HG02759 (cell line): Measurements from ENCODE around the gene CHRNB1.
"Not testable (repeated sequence)": the region's sequence is repeated elsewhere in the genome, so short reads cannot be mapped to it uniquely, and the experiment has no call there.

Source experiments
- ATAC-seq: cut with Tn5 transposase; IDR thresholded peaks from one replicate; pipeline ENCODE4 v1.9.1; 2021; ENCODE audit warnings: mild to moderate bottlenecking, moderate library complexity; ENCODE audit not compliant: unreplicated experiment

CHRNB1 gene

DNA sequence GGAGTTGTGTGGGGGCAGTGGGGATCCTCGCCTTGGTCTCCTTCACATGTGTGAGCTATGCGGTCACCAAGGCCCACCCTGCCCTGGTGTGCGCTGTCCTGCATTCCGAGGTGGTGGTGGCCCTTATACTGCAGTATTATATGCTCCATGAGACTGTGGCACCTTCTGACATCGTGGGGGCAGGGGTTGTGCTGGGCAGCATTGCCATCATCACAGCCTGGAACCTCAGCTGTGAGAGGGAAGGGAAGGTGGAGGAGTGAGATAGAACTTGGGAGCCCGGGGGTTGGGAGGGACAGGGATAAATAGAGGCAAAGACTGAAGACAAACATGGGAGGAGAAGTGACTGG is 37.9 kb downstream of the CHRNB1 start:
- ATAC-seq: not testable (repeated sequence)

DNA sequence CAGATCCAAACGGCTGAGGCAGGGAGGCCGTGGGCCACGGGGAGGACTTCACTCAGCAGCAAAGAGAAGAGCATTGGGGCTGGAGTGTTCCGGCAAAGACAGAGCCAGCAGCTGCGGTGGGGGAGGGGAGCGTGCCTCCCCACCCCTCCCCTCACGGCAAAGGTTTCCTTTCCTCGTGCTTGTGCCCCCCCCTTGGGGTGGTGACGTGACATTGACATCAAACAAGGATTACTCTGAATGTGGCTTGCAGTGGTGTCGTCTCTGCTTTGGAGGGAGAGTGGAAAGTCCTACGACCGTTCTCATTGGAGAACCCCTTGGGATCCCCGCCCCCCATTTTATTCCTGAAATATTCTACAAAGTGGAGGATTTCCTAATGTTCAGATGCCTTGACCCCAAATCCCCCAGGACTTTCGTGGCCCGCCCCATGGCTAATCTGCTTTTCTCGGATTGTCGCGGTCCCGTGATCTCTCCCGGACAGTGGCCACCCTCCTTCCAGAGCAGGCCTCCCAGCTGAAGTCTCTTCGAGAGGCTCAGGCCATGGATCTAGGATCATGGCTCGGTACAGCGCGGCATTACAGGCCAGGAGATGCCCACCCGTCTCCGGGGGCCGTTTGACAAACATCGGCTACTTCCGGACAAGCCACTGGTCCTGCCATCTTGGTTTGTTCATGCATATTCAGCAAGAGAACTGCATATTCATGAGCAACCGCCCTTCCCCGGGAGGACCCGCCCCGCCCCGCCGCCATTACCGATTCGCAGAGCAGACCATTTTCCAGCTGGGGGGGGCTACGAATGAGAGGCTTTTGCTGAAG is 38.6 kb downstream of the CHRNB1 start:
- ATAC-seq: peak; percentile 34

GRCh38 chr17:7484067-7484918 is 39.4 kb downstream of the CHRNB1 start, which contains the start of gene POLR2A:
TSS of gene POLR2A (plus strand) at chr17:7484366.
- peak; percentile 75 for ATAC-seq

DNA sequence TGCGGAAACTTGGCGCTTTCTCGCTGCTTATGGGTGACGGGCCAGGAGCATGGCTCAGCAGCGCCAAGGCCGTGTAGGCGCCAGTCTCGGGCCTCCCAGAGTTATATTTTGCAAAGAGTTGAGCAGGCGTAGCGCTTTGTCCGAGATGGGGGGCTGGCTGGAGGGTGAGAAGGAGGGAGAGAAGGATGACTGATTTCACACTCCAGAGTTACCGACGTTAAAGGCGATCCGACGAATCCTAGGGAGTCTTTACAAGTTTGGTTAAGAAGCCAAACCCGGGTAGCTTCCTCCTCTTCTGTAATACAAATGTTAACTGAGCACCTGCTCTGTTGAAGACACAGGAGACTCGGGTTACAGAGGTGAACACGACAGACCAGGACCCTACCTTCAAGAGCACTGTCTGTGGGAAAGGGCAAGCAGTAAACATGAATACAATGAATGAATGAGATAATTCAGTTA is 40.1 kb downstream of the CHRNB1 start:
- ATAC-seq: no peak

GRCh38 chr17:7486181-7486580 is 41.3 kb downstream of the CHRNB1 start:
- no peak for ATAC-seq

GRCh38 chr17:7490144-7490543 is 45.3 kb downstream of the CHRNB1 start:
- no peak for ATAC-seq

- ATAC-seq: no peak
These were observed 46.7 kb downstream of the CHRNB1 start for GRCh38 chr17:7491583-7491982.

- no peak for ATAC-seq
These were observed 49.1 kb downstream of the CHRNB1 start for GRCh38 chr17:7493941-7494340.

GRCh38 chr17:7495906-7496434 is 51.1 kb downstream of the CHRNB1 start:
- no peak for ATAC-seq

DNA sequence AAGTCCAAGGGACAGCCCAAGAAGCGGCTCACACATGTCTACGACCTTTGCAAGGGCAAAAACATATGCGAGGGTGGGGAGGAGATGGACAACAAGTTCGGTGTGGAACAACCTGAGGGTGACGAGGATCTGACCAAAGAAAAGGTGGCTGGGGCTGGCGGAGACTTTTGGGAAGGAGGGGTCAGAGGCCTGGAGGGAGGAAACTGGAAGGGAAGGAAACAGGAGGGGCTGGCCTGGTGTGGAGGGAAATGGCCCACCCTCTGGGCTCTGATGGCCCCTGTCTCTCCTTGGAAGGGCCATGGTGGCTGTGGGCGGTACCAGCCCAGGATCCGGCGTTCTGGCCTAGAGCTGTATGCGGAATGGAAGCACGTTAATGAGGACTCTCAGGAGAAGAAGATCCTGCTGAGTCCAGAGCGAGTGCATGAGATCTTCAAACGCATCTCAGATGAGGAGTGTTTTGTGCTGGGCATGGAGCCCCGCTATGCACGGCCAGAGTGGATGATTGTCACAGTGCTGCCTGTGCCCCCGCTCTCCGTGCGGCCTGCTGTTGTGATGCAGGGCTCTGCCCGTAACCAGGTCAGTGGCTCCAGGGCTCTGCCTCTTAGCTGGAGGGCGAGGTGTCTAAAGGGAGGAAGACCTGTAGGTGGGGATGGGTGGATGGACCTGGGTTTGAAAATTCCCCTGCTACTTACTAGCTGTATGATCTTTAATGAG is 51.8 kb downstream of the CHRNB1 start:
- ATAC-seq: no peak

GRCh38 chr17:7497228-7497627 is 52.4 kb downstream of the CHRNB1 start:
- ATAC-seq: no peak

- ATAC-seq: no peak
These were observed 52.8 kb downstream of the CHRNB1 start for GRCh38 chr17:7497636-7498035.

GRCh38 chr17:7499161-7499560 is 54.3 kb downstream of the CHRNB1 start:
- ATAC-seq: no peak

GRCh38 chr17:7501729-7502128 is 56.9 kb downstream of the CHRNB1 start:
- ATAC-seq: no peak

- no peak for ATAC-seq
These were observed 57.4 kb downstream of the CHRNB1 start for GRCh38 chr17:7502171-7502847.

DNA sequence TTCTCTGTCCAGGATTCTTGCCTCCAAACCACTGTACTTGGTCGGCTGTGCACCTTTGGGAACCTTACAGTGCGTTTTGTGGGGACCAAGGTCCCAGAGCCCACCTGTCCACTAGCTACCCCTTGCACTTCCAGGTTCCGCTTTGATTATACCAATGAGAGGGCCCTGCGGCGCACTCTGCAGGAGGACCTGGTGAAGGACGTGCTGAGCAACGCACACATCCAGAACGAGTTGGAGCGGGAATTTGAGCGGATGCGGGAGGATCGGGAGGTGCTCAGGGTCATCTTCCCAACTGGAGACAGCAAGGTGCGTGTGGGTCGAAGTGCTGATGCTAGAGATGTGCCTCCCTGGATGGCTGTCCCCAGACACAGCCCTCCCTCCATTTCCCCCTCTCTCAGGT is 58.1 kb downstream of the CHRNB1 start:
- no peak for ATAC-seq

DNA sequence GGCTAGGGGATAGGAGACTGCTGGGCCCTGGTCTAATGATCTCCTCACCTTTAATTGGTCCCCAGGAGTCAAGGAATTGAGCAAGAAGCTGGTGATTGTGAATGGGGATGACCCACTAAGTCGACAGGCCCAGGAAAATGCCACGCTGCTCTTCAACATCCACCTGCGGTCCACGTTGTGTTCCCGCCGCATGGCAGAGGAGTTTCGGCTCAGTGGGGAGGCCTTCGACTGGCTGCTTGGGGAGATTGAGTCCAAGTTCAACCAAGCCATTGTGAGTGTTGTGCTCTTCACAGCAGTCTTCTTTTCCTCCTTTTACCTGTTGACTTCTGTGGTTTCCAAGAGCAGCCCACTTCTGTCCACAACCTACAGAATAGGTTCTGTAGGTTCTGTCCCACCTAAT is 58.7 kb downstream of the CHRNB1 start:
- no peak for ATAC-seq
